ENCODE data around the gene ADAMTS20. TPM values are rescaled to one million over a fixed set of nuclear protein-coding genes. Genes with fewer than 3 reads are reported as not detected.
"Not testable (repeated sequence)": the region's sequence is repeated elsewhere in the genome, so short reads cannot be mapped to it uniquely, and the experiment has no call there.

Gene ADAMTS20
- total RNA-seq = not detected in 2 replicates

GRCh38 chr12:43551971-43552559 lies at the start of gene ADAMTS20:
TSS of gene ADAMTS20 (minus strand) at chr12:43552203. CDS start at chr12:43551921, 282 bp downstream.
- DNase-seq (ENCODE audit: low read depth in 2 of 2) = no peak

GRCh38 chr12:43599708-43600107 lies 47.7 kb upstream of the ADAMTS20 start:
- DNase-seq (ENCODE audit: low read depth in 2 of 2) = no peak

GRCh38 chr12:43599066-43599465 lies 47.1 kb upstream of the ADAMTS20 start:
- no peak for DNase-seq (ENCODE audit: low read depth in 2 of 2)

GRCh38 chr12:43590307-43590706 lies 38.3 kb upstream of the ADAMTS20 start:
- no peak for DNase-seq (ENCODE audit: low read depth in 2 of 2)

- DNase-seq (ENCODE audit: low read depth in 2 of 2) = no peak
Measured at GRCh38 chr12:43586646-43587245, 34.7 kb upstream of the ADAMTS20 start.

- DNase-seq (ENCODE audit: low read depth in 2 of 2) = no peak
Measured at GRCh38 chr12:43585676-43586075, 33.7 kb upstream of the ADAMTS20 start.

- DNase-seq (ENCODE audit: low read depth in 2 of 2) = no peak
Measured at GRCh38 chr12:43580601-43581000, 28.6 kb upstream of the ADAMTS20 start.

GRCh38 chr12:43579206-43579605 lies 27.2 kb upstream of the ADAMTS20 start:
- DNase-seq (ENCODE audit: low read depth in 2 of 2) = no peak

- no peak for DNase-seq (ENCODE audit: low read depth in 2 of 2)
Measured at GRCh38 chr12:43578782-43579181, 26.8 kb upstream of the ADAMTS20 start.

GRCh38 chr12:43577381-43577780 lies 25.4 kb upstream of the ADAMTS20 start:
- DNase-seq (ENCODE audit: low read depth in 2 of 2) = no peak

GRCh38 chr12:43576162-43576561 lies 24.2 kb upstream of the ADAMTS20 start:
- DNase-seq (ENCODE audit: low read depth in 2 of 2) = no peak

GRCh38 chr12:43571885-43572284 lies 19.9 kb upstream of the ADAMTS20 start:
- no peak for DNase-seq (ENCODE audit: low read depth in 2 of 2)

GRCh38 chr12:43556057-43556456 lies 4.1 kb upstream of the ADAMTS20 start:
- DNase-seq (ENCODE audit: low read depth in 2 of 2) = no peak

- DNase-seq (ENCODE audit: low read depth in 2 of 2) = no peak
Measured at GRCh38 chr12:43551279-43551970, 578 bp downstream of the ADAMTS20 start.

GRCh38 chr12:43550831-43551271 lies 1.2 kb downstream of the ADAMTS20 start:
- no peak for DNase-seq (ENCODE audit: low read depth in 2 of 2)

- DNase-seq (ENCODE audit: low read depth in 2 of 2) = no peak
Measured at GRCh38 chr12:43544703-43545102, 7.3 kb downstream of the ADAMTS20 start.

- no peak for DNase-seq (ENCODE audit: low read depth in 2 of 2)
Measured at GRCh38 chr12:43540470-43540869, 11.5 kb downstream of the ADAMTS20 start.

- not testable (repeated sequence) for DNase-seq (ENCODE audit: low read depth in 2 of 2)
Measured at GRCh38 chr12:43537675-43538074, 14.3 kb downstream of the ADAMTS20 start.

GRCh38 chr12:43516045-43516444 lies 36.0 kb downstream of the ADAMTS20 start:
- DNase-seq (ENCODE audit: low read depth in 2 of 2) = no peak

- DNase-seq (ENCODE audit: low read depth in 2 of 2) = peak; percentile 22 to 26
Measured at GRCh38 chr12:43501703-43502102, 50.3 kb downstream of the ADAMTS20 start.

- DNase-seq (ENCODE audit: low read depth in 2 of 2) = no peak
Measured at GRCh38 chr12:43493261-43493797, 58.7 kb downstream of the ADAMTS20 start.

GRCh38 chr12:43482311-43483085 lies 69.5 kb downstream of the ADAMTS20 start:
- no peak for DNase-seq (ENCODE audit: low read depth in 2 of 2)

Measured in lung microvascular endothelial cell (primary cell).